HPDE6-E6E7 (cell line): ENCODE data around the gene RAPGEF1.

ENCODE experiments used
- DNase-seq: peaks from one replicate; pipeline ENCODE4 v3.0.0; 2011; ENCODE audit warnings: missing footprints; ENCODE audit errors: extremely low spot score

RAPGEF1 gene

DNA sequence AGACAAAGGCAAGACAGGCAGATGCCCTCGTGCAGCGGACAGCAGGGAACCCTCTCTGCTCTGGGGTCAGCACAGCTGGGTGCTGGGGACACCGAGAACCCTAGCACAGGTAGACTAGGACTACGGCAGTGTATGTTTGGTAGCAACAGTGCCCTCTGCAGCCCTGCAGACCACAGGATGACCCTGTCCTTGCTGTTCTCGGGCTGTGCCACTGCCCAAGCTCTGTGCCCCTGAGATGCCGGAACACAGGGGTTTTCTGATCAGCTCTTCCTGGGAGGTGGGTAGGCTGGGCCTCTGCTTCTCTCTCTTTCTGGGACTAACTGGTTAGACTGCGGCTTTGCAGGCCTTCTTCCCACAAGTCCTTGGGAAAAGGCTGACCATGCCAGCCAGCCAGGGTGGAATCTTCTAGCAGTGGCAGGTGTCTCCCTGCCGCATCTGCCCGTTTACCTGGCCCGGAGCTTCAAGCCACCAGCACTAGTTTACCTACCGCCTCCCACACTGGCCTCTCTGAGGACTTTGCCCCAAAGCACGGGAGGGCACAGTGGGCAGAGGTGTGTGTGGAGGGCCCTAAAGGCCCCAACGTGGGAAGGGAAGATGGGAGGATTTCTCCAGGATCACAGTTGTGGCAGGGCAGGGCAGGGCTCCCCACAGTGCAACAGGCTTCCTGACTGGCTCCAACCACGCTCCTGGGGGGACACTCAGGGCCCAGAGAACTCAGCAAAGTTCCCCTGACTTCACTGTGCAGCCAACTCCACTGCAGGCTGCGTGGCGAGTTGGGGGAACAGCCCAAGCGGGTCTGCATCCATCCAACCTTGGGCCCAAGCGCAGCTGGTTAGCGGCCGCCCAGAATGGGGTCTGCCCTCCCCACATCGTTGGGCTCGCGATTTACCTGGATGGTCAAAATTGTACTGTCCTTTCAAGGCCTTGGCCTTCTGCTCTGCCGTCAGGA, 210.0 kb downstream of the RAPGEF1 start:
- DNase-seq: no peak

DNA sequence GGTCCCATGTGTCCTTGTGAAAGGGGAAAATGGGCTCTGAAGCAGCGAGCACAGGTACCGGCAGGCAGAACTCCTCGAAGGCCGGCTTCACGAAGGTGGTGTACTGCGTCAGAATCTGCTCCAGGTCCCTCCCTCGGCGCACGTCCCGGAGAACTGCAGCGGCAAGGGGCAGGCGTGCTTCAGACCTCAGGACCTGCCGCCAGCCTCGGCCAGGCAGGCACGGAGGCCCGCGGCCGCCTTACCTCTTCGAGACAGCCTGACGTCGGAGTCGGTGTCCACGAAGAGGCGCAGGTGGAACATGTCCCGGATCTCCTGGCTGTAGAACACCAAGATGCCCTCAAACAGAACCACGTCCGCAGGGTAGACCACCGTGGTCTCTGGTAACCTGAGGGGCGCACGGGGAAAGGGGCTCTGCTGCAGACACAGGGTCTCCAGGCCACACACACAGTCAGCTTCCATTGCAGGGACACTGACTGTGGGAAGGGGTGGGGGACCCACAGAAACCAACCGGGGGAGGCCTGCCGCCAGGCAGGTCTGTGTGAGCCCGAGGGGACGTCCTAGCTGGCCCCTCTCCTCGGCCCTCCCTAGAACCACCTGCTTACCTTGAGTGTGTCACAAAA, 210.9 kb downstream of the RAPGEF1 start:
- no peak for DNase-seq

DNA sequence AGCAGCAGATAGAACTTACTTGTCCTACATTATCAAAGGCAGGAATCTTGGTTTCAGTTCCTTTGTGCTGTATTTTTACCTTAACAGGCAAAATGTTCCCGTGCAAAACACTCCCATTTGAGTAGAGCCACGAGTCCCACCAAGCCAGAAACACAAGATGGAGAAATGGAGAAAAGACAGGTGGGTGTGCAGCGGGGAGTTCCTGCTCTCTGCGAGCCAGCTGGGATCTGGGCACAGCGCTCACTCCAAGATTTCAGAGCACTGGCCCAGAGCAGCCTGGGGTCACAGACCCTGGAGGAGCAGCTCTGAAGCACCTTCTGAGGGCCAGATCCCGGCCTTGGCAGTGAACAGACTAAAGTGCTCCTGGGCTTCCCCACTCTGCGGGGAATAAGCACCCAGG, 211.7 kb downstream of the RAPGEF1 start:
- no peak for DNase-seq
